RWPE1 (cell line): ENCODE results near the gene PHTF2.

Experiments
- CTCF ChIA-PET: fragments of 350-600 bp; sonication (Branson Sonifier 250); formaldehyde crosslinking; extraction: SDS; loops from one replicate; lab custom pipeline; 2021; lab: Yijun Ruan, JAX
- POLR2A ChIA-PET: fragments of 400-600 bp; formaldehyde crosslinking; extraction: SDS; loops from one replicate; lab custom pipeline; 2020; ENCODE audit warnings: antibody characterized with exemption; ENCODE audit not compliant: low non-redundant PET; lab: Yijun Ruan, JAX
- DNase-seq: peaks from one replicate; pipeline ENCODE4 v3.0.0; 2012; ENCODE audit warnings: low spot score
- H3K27ac ChIP-seq: fragments of 450-650 bp; 2 replicates; pipeline ENCODE4 v1.5.1; 2017
- TF ChIP-seq, protein P1 (sequence below): fragments of 450-650 bp; conservative IDR thresholded peaks from 2 replicates; pipeline ENCODE4 v1.5.1; 2017; ENCODE audit warnings: low read depth, mild to moderate bottlenecking

Gene PHTF2

DNA sequence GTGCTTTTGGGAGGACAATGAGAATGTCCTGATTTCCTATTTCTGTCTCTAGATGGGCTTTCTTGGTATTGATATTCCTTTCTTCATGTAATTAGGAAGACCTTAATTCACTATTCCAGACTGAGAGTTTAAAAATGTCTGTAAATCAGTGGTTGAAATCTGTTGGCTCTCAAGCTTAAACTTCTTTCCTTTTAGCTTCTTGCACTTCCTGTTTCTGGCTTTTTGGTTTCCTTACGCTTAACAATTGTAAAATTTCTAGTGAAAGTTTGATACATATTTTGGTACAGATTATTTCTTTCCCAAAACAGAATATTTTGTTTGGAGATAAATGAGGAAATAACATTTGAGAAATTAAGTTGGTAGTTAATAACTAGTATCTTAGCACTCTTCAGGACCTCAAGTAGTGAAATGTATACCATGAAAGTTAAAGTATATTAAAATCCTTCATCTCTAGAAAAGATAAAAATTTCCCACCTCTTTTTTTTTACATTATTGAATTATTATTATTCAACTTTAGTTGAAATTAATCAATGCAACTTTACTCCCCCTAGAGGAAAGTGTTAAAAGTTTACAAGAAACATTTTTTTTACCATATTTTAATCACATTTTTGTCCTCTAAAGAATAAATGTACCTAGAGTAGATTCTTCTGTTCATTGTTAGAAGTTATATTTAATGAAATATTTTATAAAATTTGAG is 137.2 kb downstream of the PHTF2 start:
- no peak overlapping the region for H3K27ac ChIP-seq
- TF ChIP-seq, protein P1, sequence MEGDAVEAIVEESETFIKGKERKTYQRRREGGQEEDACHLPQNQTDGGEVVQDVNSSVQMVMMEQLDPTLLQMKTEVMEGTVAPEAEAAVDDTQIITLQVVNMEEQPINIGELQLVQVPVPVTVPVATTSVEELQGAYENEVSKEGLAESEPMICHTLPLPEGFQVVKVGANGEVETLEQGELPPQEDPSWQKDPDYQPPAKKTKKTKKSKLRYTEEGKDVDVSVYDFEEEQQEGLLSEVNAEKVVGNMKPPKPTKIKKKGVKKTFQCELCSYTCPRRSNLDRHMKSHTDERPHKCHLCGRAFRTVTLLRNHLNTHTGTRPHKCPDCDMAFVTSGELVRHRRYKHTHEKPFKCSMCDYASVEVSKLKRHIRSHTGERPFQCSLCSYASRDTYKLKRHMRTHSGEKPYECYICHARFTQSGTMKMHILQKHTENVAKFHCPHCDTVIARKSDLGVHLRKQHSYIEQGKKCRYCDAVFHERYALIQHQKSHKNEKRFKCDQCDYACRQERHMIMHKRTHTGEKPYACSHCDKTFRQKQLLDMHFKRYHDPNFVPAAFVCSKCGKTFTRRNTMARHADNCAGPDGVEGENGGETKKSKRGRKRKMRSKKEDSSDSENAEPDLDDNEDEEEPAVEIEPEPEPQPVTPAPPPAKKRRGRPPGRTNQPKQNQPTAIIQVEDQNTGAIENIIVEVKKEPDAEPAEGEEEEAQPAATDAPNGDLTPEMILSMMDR: peak; percentile 65
- CTCF ChIA-PET: interaction anchor here (0.6 to 0.9 kb wide), 6 partner anchors 39 to 284 kb away, joined by 3 to 6 read pairs (median 3); no protein-coding TSS in a partner anchor
- POLR2A ChIA-PET: no interaction called here
- DNase-seq: peak; percentile 5

DNA sequence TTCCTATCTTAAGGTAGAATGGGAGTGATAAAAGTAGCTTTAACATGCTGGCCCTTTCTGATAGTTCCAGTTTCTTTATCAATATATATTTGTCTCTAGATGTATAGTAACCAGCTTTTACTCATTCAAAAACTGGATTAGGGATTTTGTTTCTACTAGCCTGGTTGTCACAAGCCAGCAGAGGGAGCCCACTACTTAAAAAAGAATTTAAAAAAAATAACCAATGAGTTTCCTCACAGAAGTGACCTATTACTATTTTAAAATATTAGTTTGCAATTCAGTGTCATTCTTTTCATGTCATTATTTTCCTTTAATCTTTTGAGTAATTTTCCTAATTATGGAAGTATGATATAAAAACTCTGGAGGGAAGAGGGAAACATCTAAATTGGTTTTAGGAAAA is 142.1 kb downstream of the PHTF2 start:
- no peak overlapping the region for H3K27ac ChIP-seq
- POLR2A ChIA-PET: no interaction called here
- TF ChIP-seq, protein P1: peak; percentile 75
- CTCF ChIA-PET: interaction anchor here (0.6 to 0.7 kb wide), 7 partner anchors 32 to 1244 kb away, joined by 3 to 5 read pairs (median 3); no protein-coding TSS in a partner anchor
- peak; percentile 34 for DNase-seq

- no peak for DNase-seq
- POLR2A ChIA-PET: no interaction called here
- CTCF ChIA-PET: no interaction called here
- TF ChIP-seq, protein P1: no peak
- no peak overlapping the region for H3K27ac ChIP-seq
Measured at GRCh38 chr7:77942431-77942830, 143.9 kb downstream of the PHTF2 start.

- CTCF ChIA-PET: no interaction called here
- POLR2A ChIA-PET: no interaction called here
- TF ChIP-seq, protein P1: no peak
Measured at GRCh38 chr7:77944183-77945182, 145.9 kb downstream of the PHTF2 start.

GRCh38 chr7:77950548-77950947 is 152.0 kb downstream of the PHTF2 start:
- no peak for DNase-seq
- ChIA-PET POLR2A (no interaction called here), CTCF (interaction anchor here (0.6 kb wide), 1 partner anchor 1321 kb away, joined by 3 read pairs; no protein-coding TSS in a partner anchor)
- no peak overlapping the region for H3K27ac ChIP-seq
- TF ChIP-seq, protein P1: no peak

More at GRCh38 chr7:77944183-77945182, 145.9 kb downstream of the PHTF2 start:
- no peak overlapping the region for H3K27ac ChIP-seq
- no peak for DNase-seq
